Glutamatergic neuron (in vitro differentiated cells): ENCODE measurements around the gene TP53I13. TPM values are rescaled to one million over a fixed set of nuclear protein-coding genes. Genes with fewer than 3 reads are reported as not detected.
A peak's percentile ranks its signal among the peaks of the same experiment; 100 is the strongest.

Experiments used
- DNase-seq: peaks from one replicate; pipeline ENCODE4 v3.0.0; 2022
- H3K27ac Mint-ChIP-seq: one replicate; pipeline ENCODE4 v1.8.0; 2020; ENCODE audit warnings: mild to moderate bottlenecking, mixed read lengths, inconsistent platforms; ENCODE audit not compliant: unreplicated experiment
- H3K27me3 Mint-ChIP-seq: one replicate; pipeline ENCODE4 v1.8.0; 2020; ENCODE audit warnings: mild to moderate bottlenecking, moderate library complexity, mixed read lengths, inconsistent platforms; ENCODE audit not compliant: unreplicated experiment
- H3K36me3 Mint-ChIP-seq: one replicate; pipeline ENCODE4 v1.8.0; 2020; ENCODE audit warnings: mild to moderate bottlenecking, mixed read lengths, inconsistent platforms; ENCODE audit not compliant: unreplicated experiment
- H3K4me1 Mint-ChIP-seq: one replicate; pipeline ENCODE4 v1.8.0; 2020; ENCODE audit warnings: mild to moderate bottlenecking, low read depth, mixed read lengths, inconsistent platforms; ENCODE audit not compliant: unreplicated experiment
- H3K4me3 Mint-ChIP-seq: one replicate; pipeline ENCODE4 v1.8.0; 2020; ENCODE audit warnings: mild to moderate bottlenecking, mixed read lengths, inconsistent platforms; ENCODE audit not compliant: unreplicated experiment
- H3K9me3 Mint-ChIP-seq: one replicate; pipeline ENCODE4 v1.8.0; 2020; ENCODE audit warnings: mild to moderate bottlenecking, moderate library complexity, mixed read lengths, inconsistent platforms; ENCODE audit not compliant: unreplicated experiment
- CTCF ChIP-seq: fragments of 200-600 bp; sonication (generic); IDR thresholded peaks from one replicate; pipeline ENCODE4 v1.5.0; 2021; ENCODE audit not compliant: partially characterized antibody, unreplicated experiment
- total RNA-seq: library from RNA; stranded (reverse); fragmentation: NEBNext Ultra II Directional; extraction: Animal tissue kit (Norgen Biotek cat#: 25700); gene quantifications from one replicate; pipeline ENCODE4 v1.2.1, GENCODE V29; 2021; ENCODE audit not compliant: unreplicated experiment

TP53I13 gene
- total RNA-seq, 1 donor from 2014 or later: 14.3 TPM

DNA sequence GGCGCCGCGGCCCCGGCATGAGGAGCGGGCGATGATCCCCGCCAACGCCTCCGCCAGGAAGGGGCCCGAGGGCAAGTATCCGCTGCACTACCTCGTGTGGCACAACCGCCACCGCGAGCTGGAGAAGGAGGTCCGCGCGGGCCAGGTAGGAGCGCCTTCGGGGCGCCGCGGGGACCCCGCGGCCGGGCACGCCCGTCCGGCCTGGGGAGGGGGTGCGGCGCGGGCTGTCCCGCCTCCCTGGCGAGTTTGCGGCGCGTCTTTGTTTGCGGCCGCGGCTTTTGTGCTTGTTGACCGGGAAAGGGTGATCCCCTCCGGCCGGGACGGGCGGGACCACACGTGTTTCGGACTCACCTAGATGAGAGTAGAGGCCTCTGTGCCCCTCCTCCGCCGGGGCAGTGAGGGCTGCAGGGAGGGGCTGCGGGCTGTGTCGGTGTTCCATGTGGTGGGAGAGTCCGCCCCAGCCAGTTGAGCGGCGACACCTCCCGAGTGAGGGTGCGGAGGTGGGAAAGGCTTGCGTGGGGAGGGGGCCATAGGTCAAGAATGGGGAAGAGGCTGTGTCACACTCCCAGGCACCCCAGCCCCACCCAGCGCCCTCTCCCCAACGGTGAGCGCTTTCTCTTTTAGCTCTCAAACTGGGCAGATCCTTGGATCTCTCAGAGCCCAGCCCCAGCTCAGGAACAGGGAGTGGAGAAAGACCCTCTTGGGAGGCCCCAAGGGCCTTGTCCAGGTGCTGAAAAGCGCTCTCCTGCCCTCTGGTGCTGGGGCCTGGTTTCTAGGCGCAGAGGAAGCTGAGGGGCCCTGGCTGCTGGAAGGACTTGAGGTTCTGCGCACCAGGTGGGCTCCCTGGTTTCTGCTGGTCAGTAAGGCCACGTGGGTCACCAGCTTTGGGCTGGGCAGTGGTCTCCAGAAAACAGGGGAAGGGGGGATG is 25.4 kb downstream of the TP53I13 start:
- no peaks in the 10 kb centered on the region for H3K36me3 Mint-ChIP-seq
- H3K4me3 Mint-ChIP-seq: peak overlapping the region; percentile 85
- H3K4me1 Mint-ChIP-seq: peaks cover 27% of the 10 kb centered on the region
- peak overlapping the region; percentile 38 for H3K27ac Mint-ChIP-seq
- no peak for TF ChIP-seq CTCF
- H3K9me3 Mint-ChIP-seq: peaks cover 2% of the 10 kb centered on the region
- DNase-seq: peak; percentile 59
- H3K27me3 Mint-ChIP-seq: peaks cover 13% of the 10 kb centered on the region

- Mint-ChIP-seq H3K9me3 (peaks cover 2% of the 10 kb centered on the region), H3K27me3 (peaks cover 15% of the 10 kb centered on the region), H3K4me1 (peaks cover 34% of the 10 kb centered on the region), H3K36me3 (no peaks in the 10 kb centered on the region), H3K4me3 (peak overlapping the region; percentile 85), H3K27ac (peak overlapping the region; percentile 38)
- DNase-seq: peak; percentile 12
- no peak for TF ChIP-seq CTCF
These were observed 26.1 kb downstream of the TP53I13 start for GRCh38 chr17:29594519-29595090.

GRCh38 chr17:29595107-29595942 is 26.8 kb downstream of the TP53I13 start:
- Mint-ChIP-seq H3K4me3 (peak overlapping the region; percentile 85), H3K27me3 (peaks cover 11% of the 10 kb centered on the region), H3K36me3 (no peaks in the 10 kb centered on the region), H3K27ac (no peak overlapping the region), H3K4me1 (peaks cover 32% of the 10 kb centered on the region), H3K9me3 (peaks cover 2% of the 10 kb centered on the region)
- TF ChIP-seq CTCF: no peak
- no peak for DNase-seq

DNA sequence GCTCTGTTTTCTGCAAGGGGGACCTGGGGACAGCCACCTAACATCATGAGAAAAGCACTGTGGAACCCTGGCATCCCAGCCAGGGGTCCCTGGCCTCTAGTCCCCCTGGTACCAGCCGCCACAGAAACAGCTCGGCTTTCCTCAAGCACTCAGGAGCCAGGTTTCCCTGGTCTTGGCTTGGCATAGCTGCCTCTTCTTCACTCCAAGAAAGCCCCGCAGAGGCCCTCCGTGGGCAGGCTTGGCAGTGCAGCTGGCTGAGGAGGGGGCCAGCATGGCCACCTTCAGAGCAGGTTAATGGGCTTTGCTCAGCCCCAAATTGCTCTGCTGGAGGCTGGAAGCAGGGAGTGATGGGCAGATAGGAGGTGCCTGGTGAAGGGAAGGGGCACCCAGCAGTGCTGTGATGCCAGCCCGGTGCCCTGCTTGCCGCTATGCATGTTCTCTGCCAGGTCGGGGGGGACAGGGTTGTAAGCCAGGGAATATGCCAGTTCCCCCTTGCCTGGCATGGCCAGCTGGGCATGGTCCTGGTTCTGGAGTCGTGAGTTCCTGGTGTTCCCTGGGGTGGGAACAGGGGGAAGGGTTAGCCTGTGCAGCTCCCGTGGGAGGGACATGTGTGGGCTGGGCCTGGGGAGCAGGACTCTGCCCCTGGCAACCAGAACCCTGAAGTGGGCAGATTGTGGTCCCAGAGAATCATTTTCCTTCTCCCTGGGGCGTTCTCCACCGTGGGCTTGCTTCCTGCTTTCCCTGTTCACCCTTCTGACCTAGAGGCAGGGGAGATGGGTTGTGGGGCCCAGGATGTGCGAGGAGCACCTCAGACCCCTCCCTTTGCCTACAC is 27.7 kb downstream of the TP53I13 start:
- H3K27ac Mint-ChIP-seq: no peak overlapping the region
- peaks cover 4% of the 10 kb centered on the region for H3K9me3 Mint-ChIP-seq
- DNase-seq: peak; percentile 14
- no peaks in the 10 kb centered on the region for H3K36me3 Mint-ChIP-seq
- H3K27me3 Mint-ChIP-seq: peaks cover 10% of the 10 kb centered on the region
- TF ChIP-seq CTCF: no peak
- no peak overlapping the region for H3K4me3 Mint-ChIP-seq
- H3K4me1 Mint-ChIP-seq: peaks cover 31% of the 10 kb centered on the region
